ENCODE data around the gene POLR2J2.
"Not testable (repeated sequence)": the region's sequence is repeated elsewhere in the genome, so short reads cannot be mapped to it uniquely, and the experiment has no call there.

- not testable (repeated sequence) for TF ChIP-seq POLR2A (IDR thresholded peaks at IDR 0.05; ENCODE audit: low read length); GATA1 (IDR thresholded peaks at IDR 0.05; ENCODE audit: low read depth, low read length)
Measured at GRCh38 chr7:102647813-102648212, 23.6 kb downstream of the POLR2J2 start.
